Measurements from ENCODE around the gene C14orf93. TPM values are rescaled to one million over a fixed set of nuclear protein-coding genes. Genes with fewer than 3 reads are reported as not detected.

C14orf93 gene
- total RNA-seq, 6 experiments from 2014 or later: 1.7 to 4.0 (median 3.2) TPM

DNA sequence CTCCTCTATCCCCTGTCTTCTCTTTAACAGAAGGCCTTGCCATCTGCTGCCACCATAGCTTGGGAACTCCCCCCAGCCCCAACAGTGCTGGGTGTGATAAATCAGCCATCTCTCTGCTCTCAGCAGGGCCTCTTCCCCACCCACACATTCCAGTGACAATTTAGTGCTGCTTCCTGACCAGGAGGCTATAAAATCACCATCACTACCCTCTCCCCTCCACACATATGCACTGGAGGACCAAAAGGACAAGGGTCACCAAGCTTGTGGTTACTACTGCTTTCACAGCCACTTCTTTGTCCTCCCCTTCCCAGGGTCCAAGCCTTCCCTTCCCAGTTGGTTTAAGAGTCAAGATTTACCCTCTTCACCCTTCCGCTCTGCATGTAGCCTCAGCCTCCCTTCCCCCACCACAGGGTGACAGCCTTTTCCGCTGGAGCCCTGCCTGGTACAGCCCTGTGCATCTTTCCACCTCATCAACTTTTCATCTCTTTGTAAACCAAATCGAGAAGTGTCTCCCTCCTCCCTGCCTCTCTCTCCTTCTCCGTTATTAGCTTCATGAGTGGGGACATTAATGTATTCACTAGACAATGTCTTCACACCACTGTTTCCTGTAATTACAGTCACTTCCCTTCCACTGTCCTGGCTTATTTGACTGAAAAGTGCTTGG lies 15.3 kb upstream of the C14orf93 start:
- DNase-seq (no peak), ATAC-seq (no peak)
- peaks cover 3 to 29% (median 7%) of the 10 kb centered on the region in 4 donors for H3K36me3 ChIP-seq
- H3K9me3 ChIP-seq: no peaks in the 10 kb centered on the region
- intact Hi-C loops (cut with DNase I): no loop called here
- no peak overlapping the region for H3K27ac ChIP-seq
- H3K4me3 ChIP-seq: no peak overlapping the region
- H3K4me1 ChIP-seq: no peaks in the 10 kb centered on the region
- H3K27me3 ChIP-seq: no peaks in the 10 kb centered on the region
- TF ChIP-seq, protein P1, sequence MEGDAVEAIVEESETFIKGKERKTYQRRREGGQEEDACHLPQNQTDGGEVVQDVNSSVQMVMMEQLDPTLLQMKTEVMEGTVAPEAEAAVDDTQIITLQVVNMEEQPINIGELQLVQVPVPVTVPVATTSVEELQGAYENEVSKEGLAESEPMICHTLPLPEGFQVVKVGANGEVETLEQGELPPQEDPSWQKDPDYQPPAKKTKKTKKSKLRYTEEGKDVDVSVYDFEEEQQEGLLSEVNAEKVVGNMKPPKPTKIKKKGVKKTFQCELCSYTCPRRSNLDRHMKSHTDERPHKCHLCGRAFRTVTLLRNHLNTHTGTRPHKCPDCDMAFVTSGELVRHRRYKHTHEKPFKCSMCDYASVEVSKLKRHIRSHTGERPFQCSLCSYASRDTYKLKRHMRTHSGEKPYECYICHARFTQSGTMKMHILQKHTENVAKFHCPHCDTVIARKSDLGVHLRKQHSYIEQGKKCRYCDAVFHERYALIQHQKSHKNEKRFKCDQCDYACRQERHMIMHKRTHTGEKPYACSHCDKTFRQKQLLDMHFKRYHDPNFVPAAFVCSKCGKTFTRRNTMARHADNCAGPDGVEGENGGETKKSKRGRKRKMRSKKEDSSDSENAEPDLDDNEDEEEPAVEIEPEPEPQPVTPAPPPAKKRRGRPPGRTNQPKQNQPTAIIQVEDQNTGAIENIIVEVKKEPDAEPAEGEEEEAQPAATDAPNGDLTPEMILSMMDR (IDR thresholded peaks at IDR 0.05): no peak
- no peak for TF ChIP-seq POLR2A (IDR thresholded peaks at IDR 0.05)
- WGBS (ENCODE audit: insufficient coverage, low coverage, low lambda C conversion rate, missing lambda C conversion rate): 75% methylated on average over 4 of the region's 4 CpGs

DNA sequence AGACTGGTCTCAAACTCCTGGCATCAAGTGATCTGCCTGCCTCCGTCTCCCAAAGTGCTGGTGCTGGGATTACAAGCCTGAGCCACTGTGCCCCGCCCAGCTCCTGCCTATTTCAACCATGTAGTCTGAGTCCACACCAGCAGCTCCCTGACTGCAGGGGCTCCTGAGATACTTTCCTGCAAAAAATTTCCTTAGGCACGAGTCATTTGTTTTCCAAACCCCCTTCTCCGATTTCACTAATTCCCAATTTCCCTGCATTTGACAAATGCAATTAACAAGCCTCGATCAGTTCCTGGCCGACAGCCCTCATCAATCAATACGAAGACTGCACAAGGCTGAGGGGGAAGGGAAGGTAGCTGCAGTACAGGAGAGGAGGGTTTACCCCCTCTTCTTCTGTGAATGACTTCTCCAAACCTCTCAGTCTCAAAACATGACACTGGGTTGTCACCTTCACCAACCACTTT lies 14.7 kb upstream of the C14orf93 start:
- Histone ChIP-seq H3K4me1 (no peaks in the 10 kb centered on the region), H3K27ac (no peak overlapping the region), H3K9me3 (no peaks in the 10 kb centered on the region), H3K27me3 (no peaks in the 10 kb centered on the region), H3K4me3 (no peak overlapping the region), H3K36me3 (peaks cover 3 to 28% (median 7%) of the 10 kb centered on the region in 4 donors)
- no peak for ATAC-seq
- no peak for DNase-seq
- TF ChIP-seq POLR2A (IDR thresholded peaks at IDR 0.05): no peak
- TF ChIP-seq, protein P1 (IDR thresholded peaks at IDR 0.05): no peak
- intact Hi-C loops (cut with DNase I): no loop called here
- WGBS (ENCODE audit: insufficient coverage, low coverage, low lambda C conversion rate, missing lambda C conversion rate): 67% methylated on average over 7 of the region's 7 CpGs

DNA sequence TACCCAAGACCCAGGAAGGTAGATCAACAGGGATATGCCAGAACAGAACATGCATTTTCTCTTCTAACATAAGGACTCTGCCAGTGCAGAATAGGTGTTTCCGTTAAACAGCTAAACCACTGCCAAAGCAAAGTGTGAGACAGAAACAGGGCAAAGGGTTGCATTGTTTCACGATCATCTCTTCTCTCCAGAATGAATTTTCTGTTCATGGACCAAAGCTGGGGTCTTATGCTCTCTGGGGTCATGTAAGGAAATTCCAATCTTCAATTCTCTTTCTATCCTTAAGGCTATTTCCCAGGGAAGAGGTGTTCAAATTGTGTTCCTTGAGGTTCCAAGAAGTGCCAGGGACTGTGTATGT lies 13.8 kb upstream of the C14orf93 start:
- Histone ChIP-seq H3K27me3 (no peaks in the 10 kb centered on the region), H3K36me3 (peaks cover 3 to 20% (median 7%) of the 10 kb centered on the region in 4 donors), H3K4me1 (no peaks in the 10 kb centered on the region), H3K4me3 (no peak overlapping the region), H3K9me3 (no peaks in the 10 kb centered on the region), H3K27ac (no peak overlapping the region)
- intact Hi-C loops (cut with DNase I): no loop called here
- no peak for TF ChIP-seq POLR2A (IDR thresholded peaks at IDR 0.05)
- TF ChIP-seq, protein P1 (IDR thresholded peaks at IDR 0.05): no peak
- ATAC-seq (no peak), DNase-seq (no peak)
- 95% methylated on average over 2 of the region's 2 CpGs for WGBS (ENCODE audit: insufficient coverage, low coverage, low lambda C conversion rate, missing lambda C conversion rate)

DNA sequence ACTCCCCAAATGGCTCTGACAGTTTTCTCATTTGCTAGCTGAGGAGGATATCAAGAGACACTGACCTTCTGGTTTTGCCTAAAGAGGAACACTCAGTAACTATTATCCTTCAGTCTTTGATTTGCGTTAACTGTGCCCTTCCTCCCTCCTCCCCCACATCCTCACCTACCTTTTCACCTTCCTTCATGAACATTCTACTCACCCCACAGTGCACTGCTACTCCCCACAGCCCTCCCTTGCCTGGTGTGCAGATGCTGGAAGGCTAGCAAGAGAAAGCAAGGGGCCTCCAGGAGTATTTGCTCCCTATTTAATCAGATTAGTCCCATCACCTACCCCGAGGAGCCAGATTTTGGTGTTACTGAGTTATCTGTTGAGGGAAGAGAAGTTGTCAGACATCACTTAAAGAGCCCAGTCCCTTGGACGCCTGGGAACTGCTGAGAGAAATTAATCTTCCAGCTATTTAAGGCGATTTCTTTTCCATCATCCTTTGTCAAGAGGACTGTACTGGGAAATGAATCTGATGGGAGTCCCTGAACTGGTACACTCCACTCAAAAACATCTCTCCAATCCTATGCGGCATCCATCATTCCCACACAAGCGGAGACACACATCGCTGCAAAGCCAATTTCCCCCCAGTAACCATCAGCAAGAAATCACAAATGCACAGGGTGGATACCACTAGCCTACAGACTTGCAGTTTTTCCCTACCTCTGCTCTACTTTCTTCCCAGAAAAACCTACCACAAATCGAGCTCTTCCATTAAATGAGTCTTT lies 13.3 kb upstream of the C14orf93 start:
- Histone ChIP-seq H3K9me3 (no peaks in the 10 kb centered on the region), H3K27ac (no peak overlapping the region), H3K36me3 (peaks cover 3 to 18% (median 7%) of the 10 kb centered on the region in 4 donors), H3K27me3 (no peaks in the 10 kb centered on the region), H3K4me1 (no peaks in the 10 kb centered on the region), H3K4me3 (no peak overlapping the region)
- TF ChIP-seq POLR2A (IDR thresholded peaks at IDR 0.05): no peak
- TF ChIP-seq, protein P1 (IDR thresholded peaks at IDR 0.05): no peak
- 75% methylated on average over 5 of the region's 8 CpGs for WGBS (ENCODE audit: insufficient coverage, low coverage, low lambda C conversion rate, missing lambda C conversion rate)
- intact Hi-C loops (cut with DNase I): no loop called here
- no peak for DNase-seq
- no peak for ATAC-seq

Measured in right lobe of liver (tissue), 6 donors.